Stomach (tissue), 9 donors: ENCODE data around the gene RWDD3. TPM values are rescaled to one million over a fixed set of nuclear protein-coding genes. Genes with fewer than 3 reads are reported as not detected.

ENCODE experiments used
- DNase-seq, 2 donors: peaks; one replicate each; pipeline versions ENCODE4 v3.0.0 to v3.0.0-alpha.2; 2013 to 2019
- H3K27ac ChIP-seq, 5 donors: fragments of 200-600 bp in 4 of 5; sonication (generic) in 4 of 5; one replicate each; pipeline ENCODE4 v1.5.1; 2013 to 2019; ENCODE audit warnings: mild to moderate bottlenecking in 1 of 5, moderate library complexity in 1 of 5
- H3K27me3 ChIP-seq, 3 donors: fragments of 200-600 bp; sonication (generic); one replicate each; pipeline ENCODE4 v1.5.1; 2017 to 2019; ENCODE audit warnings: mixed run types in 1 of 3
- H3K36me3 ChIP-seq, 4 donors: fragments of 200-600 bp; sonication (generic); 1 replicate in 3 of 4; 2 replicates in 1 of 4; pipeline ENCODE4 v1.5.1; 2016 to 2019
- H3K4me1 ChIP-seq, 4 donors: fragments of 200-600 bp; sonication (generic); one replicate each; pipeline ENCODE4 v1.5.1; 2016 to 2019
- H3K4me3 ChIP-seq, 4 donors: fragments of 200-600 bp; sonication (generic) in 3 of 4; one replicate each; pipeline ENCODE4 v1.5.1; 2016 to 2019; ENCODE audit warnings: mild to moderate bottlenecking in 1 of 4
- H3K9me3 ChIP-seq, 4 donors: fragments of 200-600 bp; sonication (generic); one replicate each; pipeline ENCODE4 v1.5.1; 2016 to 2019
- EP300 ChIP-seq: sonication (generic); formaldehyde crosslinking; IDR thresholded peaks from one replicate; pipeline ENCODE4 v1.6.1; 2017; ENCODE audit warnings: antibody characterized with exemption
- POLR2A ChIP-seq, 4 donors: fragments of 450-650 bp; IDR thresholded peaks; one replicate each; pipeline ENCODE4 v1.6.1; 2016; ENCODE audit warnings: antibody characterized with exemption in 4 of 4, control low read depth in 2 of 4, mild to moderate bottlenecking in 1 of 4, moderate library complexity in 1 of 4
- POLR2AphosphoS5 ChIP-seq, 3 donors: sonication (generic); formaldehyde crosslinking; IDR thresholded peaks; one replicate each; pipeline ENCODE4 v1.6.1; 2016; ENCODE audit warnings: antibody characterized with exemption in 3 of 3
- WGBS, 5 donors: extraction: QIAGEN DNeasy Blood & Tissue Kit in 3 of 5; methylation state at CpG; one replicate each; pipeline versions ENCODE4 v1.1.5 to v1.1.7; 2013 to 2018; 5-methylcytosine and 5-hydroxymethylcytosine counted together
- intact Hi-C: fragments of 100-400 bp; cut with DNase I; formaldehyde crosslinking; loops from one replicate; pipeline ENCODE4 v1.15.1; 2023; ENCODE audit warnings: low total_unique reads
- polyA plus RNA-seq, 3 donors: library from polyadenylated mRNA; stranded (reverse); fragments of 200-250 nt; gene quantifications; one replicate each; pipeline ENCODE4 v1.2.3, GENCODE V29; 2013
- total RNA-seq, 5 donors: library from RNA; depleted of rRNA; stranded (reverse); fragments of >200 nt; gene quantifications; one replicate each; pipeline versions ENCODE4 v1.1.0 to v1.2.3, GENCODE V29; 2014 to 2016
- TF ChIP-seq, protein P1 (sequence below), 7 experiments: fragments of 450-650 bp in 4 of 7; fragments of 200-600 bp in 3 of 7; sonication (generic) in 3 of 7; IDR thresholded peaks; one replicate each; pipeline ENCODE4 v1.5.1; 2016 to 2019; ENCODE audit warnings: antibody characterized with exemption in 7 of 7, control low read depth in 2 of 7, mild to moderate bottlenecking in 1 of 7
- donor health status: healthy with polysubstance abuse.
- donor health status: Bipolar disorder and iron deficiency.
- donor health status: healthy.

Gene RWDD3
- total and polyA plus RNA-seq, 8 donors, result 8.1 to 36.2 (median 19.9) TPM

GRCh38 chr1:95226781-95227660, 7.0 kb upstream of the RWDD3 start:
- intact Hi-C loops, result no loop called here
- Histone ChIP-seq H3K9me3 (no peaks in the 10 kb centered on the region), H3K27me3 (no peaks in the 10 kb centered on the region), H3K27ac (no peak overlapping the region), H3K36me3 (no peaks in the 10 kb centered on the region), H3K4me1 (peaks cover 0 to 17% (median 7%) of the 10 kb centered on the region in 4 donors), H3K4me3 (no peak overlapping the region)
- TF ChIP-seq, protein P1, sequence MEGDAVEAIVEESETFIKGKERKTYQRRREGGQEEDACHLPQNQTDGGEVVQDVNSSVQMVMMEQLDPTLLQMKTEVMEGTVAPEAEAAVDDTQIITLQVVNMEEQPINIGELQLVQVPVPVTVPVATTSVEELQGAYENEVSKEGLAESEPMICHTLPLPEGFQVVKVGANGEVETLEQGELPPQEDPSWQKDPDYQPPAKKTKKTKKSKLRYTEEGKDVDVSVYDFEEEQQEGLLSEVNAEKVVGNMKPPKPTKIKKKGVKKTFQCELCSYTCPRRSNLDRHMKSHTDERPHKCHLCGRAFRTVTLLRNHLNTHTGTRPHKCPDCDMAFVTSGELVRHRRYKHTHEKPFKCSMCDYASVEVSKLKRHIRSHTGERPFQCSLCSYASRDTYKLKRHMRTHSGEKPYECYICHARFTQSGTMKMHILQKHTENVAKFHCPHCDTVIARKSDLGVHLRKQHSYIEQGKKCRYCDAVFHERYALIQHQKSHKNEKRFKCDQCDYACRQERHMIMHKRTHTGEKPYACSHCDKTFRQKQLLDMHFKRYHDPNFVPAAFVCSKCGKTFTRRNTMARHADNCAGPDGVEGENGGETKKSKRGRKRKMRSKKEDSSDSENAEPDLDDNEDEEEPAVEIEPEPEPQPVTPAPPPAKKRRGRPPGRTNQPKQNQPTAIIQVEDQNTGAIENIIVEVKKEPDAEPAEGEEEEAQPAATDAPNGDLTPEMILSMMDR (IDR thresholded peaks at IDR 0.05), result no peak
- TF ChIP-seq EP300 (no peak), POLR2A (IDR thresholded peaks at IDR 0.05) (no peak), POLR2AphosphoS5 (IDR thresholded peaks at IDR 0.05) (no peak)
- 54 to 76% (median 60%) methylated on average over 3 of the region's 3 CpGs for WGBS, 5 donors
- no peak for DNase-seq

DNA sequence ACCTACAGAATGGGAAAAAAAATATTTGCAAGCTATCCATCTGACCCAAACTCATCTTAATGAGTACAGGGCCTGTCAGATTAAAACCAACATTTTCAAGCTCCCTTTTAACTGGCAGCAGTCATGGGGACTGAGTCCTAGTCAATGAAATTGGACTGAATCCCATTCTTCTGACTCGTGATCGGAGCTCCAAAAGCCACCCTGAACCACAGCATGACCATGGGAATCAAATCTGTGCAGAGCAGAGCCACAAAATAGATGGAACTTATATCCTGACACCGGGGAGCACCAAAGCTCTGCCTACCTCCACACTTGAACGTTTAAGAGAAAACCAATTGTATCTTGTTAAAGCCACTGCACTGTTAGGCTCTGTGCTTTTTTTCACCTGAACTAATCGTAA, 5.0 kb upstream of the RWDD3 start:
- no peak for TF ChIP-seq POLR2AphosphoS5 (IDR thresholded peaks at IDR 0.05)
- TF ChIP-seq, protein P1 (IDR thresholded peaks at IDR 0.05), result no peak
- TF ChIP-seq POLR2A (IDR thresholded peaks at IDR 0.05), result no peak
- TF ChIP-seq EP300, result no peak
- no peak for DNase-seq
- WGBS, 5 donors, result 67 to 89% (median 76%) methylated on average over 5 of the region's 5 CpGs
- Histone ChIP-seq H3K36me3 (no peaks in the 10 kb centered on the region), H3K27me3 (no peaks in the 10 kb centered on the region), H3K4me3 (no peak overlapping the region), H3K27ac (no peak overlapping the region), H3K4me1 (peaks cover 12 to 34% (median 23%) of the 10 kb centered on the region in 4 donors), H3K9me3 (no peaks in the 10 kb centered on the region)
- intact Hi-C loops, result no loop called here

- Histone ChIP-seq H3K4me3 (no peak overlapping the region), H3K9me3 (no peaks in the 10 kb centered on the region), H3K27ac (no peak overlapping the region), H3K27me3 (no peaks in the 10 kb centered on the region), H3K36me3 (no peaks in the 10 kb centered on the region), H3K4me1 (peaks cover 12 to 37% (median 25%) of the 10 kb centered on the region in 4 donors)
- intact Hi-C loops, result loop anchor here (10.0 kb wide), 1 partner anchor 145 kb away; no protein-coding TSS in a partner anchor
- TF ChIP-seq POLR2A (IDR thresholded peaks at IDR 0.05) (no peak), POLR2AphosphoS5 (IDR thresholded peaks at IDR 0.05) (no peak), EP300 (no peak)
- TF ChIP-seq, protein P1 (IDR thresholded peaks at IDR 0.05), result no peak
- no peak for DNase-seq
These were observed 4.3 kb upstream of the RWDD3 start for GRCh38 chr1:95229706-95230105.

- Histone ChIP-seq H3K27ac (no peak overlapping the region), H3K4me3 (no peak overlapping the region), H3K27me3 (no peaks in the 10 kb centered on the region), H3K36me3 (no peaks in the 10 kb centered on the region), H3K9me3 (no peaks in the 10 kb centered on the region), H3K4me1 (peaks cover 12 to 42% (median 27%) of the 10 kb centered on the region in 4 donors)
- TF ChIP-seq POLR2AphosphoS5 (IDR thresholded peaks at IDR 0.05) (no peak), POLR2A (IDR thresholded peaks at IDR 0.05) (no peak), EP300 (no peak)
- TF ChIP-seq, protein P1 (IDR thresholded peaks at IDR 0.05), result no peak
- WGBS, 5 donors, result 49 to 71% (median 51%) methylated on average over 2 of the region's 2 CpGs
- no peak for DNase-seq
- intact Hi-C loops, result loop anchor here (10.0 kb wide), 1 partner anchor 145 kb away; no protein-coding TSS in a partner anchor
These were observed 3.8 kb upstream of the RWDD3 start for GRCh38 chr1:95230256-95230655.
